ENCODE measurements around the gene LPXN. TPM values are rescaled to one million over a fixed set of nuclear protein-coding genes. Genes with fewer than 3 reads are reported as not detected.

Gene LPXN
- total and polyA plus RNA-seq, 10 of the 15 experiments (the other 5 are each of a cell fraction or from before 2014, with no cell fraction given), result 131 to 349 (median 201) TPM

GRCh38 chr11:58575377-58576020 lies at the start of gene LPXN (continued):
- TF ChIP-seq ESRRA (IDR thresholded peaks at IDR 0.05; ENCODE audit: low read length) (no peak), KAT2A (conservative IDR thresholded peaks at IDR 0.05; ENCODE audit: control insufficient read depth, low read depth, low read length) (no peak), NFYA (IDR thresholded peaks at IDR 0.05; ENCODE audit: borderline replicate concordance, low read depth, low read length) (no peak), SIN3A (IDR thresholded peaks at IDR 0.05; ENCODE audit: low read depth, low read length) (no peak), MEF2A (IDR thresholded peaks at IDR 0.05; ENCODE audit: insufficient read depth, low read depth, low read length) (no peak), FOXM1 (IDR thresholded peaks at IDR 0.05; ENCODE audit: low read depth, low read length) (peak; percentile 53; the same call in 1 of the 2 replicates), SMC3 (IDR thresholded peaks at IDR 0.05; ENCODE audit: borderline replicate concordance, low read length) (no peak), STAT1 (conservative IDR thresholded peaks at IDR 0.05) (no peak), IKZF1 (conservative IDR thresholded peaks at IDR 0.05) (peak; percentile 72), SPI1 (IDR thresholded peaks at IDR 0.05; ENCODE audit: borderline replicate concordance, insufficient read depth, low read depth, low read length) (peak; percentile 92), CHD1 (IDR thresholded peaks at IDR 0.05; ENCODE audit: low read depth, low read length) (0 out of 2 replicates have a peak, but pooled peaks have one; percentile 45), POLR2AphosphoS5 (IDR thresholded peaks at IDR 0.05; ENCODE audit: low read length) (peak; percentile 99), BHLHE40 (IDR thresholded peaks at IDR 0.05; ENCODE audit: borderline replicate concordance in 1 of 2, low read depth in 2 of 2, low read length in 1 of 2) (peak; percentile 55 to 73; a peak in 3 of 4 replicates), PML (IDR thresholded peaks at IDR 0.05; ENCODE audit: low read length) (peak; percentile 97)
- TF ChIP-seq, protein P1, sequence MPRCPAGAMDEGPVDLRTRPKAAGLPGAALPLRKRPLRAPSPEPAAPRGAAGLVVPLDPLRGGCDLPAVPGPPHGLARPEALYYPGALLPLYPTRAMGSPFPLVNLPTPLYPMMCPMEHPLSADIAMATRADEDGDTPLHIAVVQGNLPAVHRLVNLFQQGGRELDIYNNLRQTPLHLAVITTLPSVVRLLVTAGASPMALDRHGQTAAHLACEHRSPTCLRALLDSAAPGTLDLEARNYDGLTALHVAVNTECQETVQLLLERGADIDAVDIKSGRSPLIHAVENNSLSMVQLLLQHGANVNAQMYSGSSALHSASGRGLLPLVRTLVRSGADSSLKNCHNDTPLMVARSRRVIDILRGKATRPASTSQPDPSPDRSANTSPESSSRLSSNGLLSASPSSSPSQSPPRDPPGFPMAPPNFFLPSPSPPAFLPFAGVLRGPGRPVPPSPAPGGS (IDR thresholded peaks at IDR 0.05; ENCODE audit: borderline replicate concordance, insufficient read depth, low read depth, low read length, poor library complexity, severe bottlenecking), result no peak
- TF ChIP-seq, protein P2, sequence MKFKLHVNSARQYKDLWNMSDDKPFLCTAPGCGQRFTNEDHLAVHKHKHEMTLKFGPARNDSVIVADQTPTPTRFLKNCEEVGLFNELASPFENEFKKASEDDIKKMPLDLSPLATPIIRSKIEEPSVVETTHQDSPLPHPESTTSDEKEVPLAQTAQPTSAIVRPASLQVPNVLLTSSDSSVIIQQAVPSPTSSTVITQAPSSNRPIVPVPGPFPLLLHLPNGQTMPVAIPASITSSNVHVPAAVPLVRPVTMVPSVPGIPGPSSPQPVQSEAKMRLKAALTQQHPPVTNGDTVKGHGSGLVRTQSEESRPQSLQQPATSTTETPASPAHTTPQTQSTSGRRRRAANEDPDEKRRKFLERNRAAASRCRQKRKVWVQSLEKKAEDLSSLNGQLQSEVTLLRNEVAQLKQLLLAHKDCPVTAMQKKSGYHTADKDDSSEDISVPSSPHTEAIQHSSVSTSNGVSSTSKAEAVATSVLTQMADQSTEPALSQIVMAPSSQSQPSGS (IDR thresholded peaks at IDR 0.05; ENCODE audit: low read length), result peak; percentile 31

Measured in GM12878 (cell line).